ENCODE data around the gene MTERF4. TPM values are rescaled to one million over a fixed set of nuclear protein-coding genes. Genes with fewer than 3 reads are reported as not detected.

Gene MTERF4
- total RNA-seq, 2 donors from 2014 or later, result 24.6 to 39.4 TPM

DNA sequence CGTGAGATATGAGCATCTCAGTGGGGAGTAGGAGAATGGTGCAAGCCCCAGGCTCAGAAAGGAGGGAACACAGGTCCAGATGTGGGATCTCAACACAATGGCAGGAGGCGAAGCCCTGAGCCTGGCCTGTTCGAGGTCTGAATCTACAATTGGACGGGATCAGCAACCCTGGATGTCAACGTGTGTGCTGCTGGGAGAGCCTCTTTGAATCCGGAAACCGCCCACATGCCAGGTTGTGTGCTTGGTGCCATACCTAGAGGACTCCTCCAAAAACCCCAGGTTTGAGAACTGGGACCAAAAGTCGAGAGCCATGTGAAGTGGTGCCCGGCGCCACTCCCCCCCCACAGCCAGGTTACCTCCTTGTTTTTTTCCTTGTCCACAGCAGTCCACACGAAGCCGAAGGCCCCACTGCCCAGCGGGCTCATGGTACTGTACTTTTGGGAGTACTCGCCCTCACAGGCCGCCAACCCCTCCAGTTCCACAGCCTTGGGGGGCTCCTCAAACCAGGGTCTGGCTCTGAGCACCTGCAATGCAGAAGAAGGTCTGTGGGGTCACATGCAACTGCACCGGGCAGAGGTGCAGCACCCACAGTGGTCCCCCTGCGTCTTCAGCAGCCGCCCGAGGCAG is 20.4 kb upstream of the MTERF4 start:
- ATAC-seq (ENCODE audit: insufficient number of reproducible peaks, low FRiP score, low read depth) (no peak), DNase-seq (ENCODE audit: low spot score) (no peak)
- no peak overlapping the region for H3K27ac ChIP-seq
- TF ChIP-seq, protein P1, sequence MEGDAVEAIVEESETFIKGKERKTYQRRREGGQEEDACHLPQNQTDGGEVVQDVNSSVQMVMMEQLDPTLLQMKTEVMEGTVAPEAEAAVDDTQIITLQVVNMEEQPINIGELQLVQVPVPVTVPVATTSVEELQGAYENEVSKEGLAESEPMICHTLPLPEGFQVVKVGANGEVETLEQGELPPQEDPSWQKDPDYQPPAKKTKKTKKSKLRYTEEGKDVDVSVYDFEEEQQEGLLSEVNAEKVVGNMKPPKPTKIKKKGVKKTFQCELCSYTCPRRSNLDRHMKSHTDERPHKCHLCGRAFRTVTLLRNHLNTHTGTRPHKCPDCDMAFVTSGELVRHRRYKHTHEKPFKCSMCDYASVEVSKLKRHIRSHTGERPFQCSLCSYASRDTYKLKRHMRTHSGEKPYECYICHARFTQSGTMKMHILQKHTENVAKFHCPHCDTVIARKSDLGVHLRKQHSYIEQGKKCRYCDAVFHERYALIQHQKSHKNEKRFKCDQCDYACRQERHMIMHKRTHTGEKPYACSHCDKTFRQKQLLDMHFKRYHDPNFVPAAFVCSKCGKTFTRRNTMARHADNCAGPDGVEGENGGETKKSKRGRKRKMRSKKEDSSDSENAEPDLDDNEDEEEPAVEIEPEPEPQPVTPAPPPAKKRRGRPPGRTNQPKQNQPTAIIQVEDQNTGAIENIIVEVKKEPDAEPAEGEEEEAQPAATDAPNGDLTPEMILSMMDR (IDR thresholded peaks at IDR 0.05), result no peak
- no peaks in the 10 kb centered on the region for H3K4me1 ChIP-seq (ENCODE audit: control insufficient read depth in 1 of 2, low read depth in 2 of 2)
- H3K36me3 ChIP-seq, result no peaks in the 10 kb centered on the region
- H3K27me3 ChIP-seq (replicated peaks; ENCODE audit: insufficient read depth), result no peaks in the 10 kb centered on the region
- H3K9me3 ChIP-seq, result no peaks in the 10 kb centered on the region
- no peak overlapping the region for H3K4me3 ChIP-seq

DNA sequence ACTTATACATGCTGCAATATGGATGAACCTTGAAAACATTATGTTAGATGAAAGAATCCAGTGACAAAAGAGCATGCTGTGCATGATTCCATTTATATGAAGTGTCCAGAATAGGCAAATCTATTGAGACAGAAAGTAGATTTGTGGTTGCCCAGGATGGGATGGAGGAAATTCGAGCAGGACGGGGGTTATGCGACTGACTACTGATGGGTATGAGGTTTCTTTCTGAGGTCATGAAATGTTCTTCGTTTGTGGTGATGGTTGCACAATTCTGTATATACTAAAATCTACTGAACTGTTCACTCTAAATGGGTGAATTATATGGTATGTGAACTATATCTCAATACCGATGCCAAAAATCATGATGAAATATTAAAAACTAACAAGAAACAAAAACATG is 18.9 kb upstream of the MTERF4 start:
- TF ChIP-seq, protein P1 (IDR thresholded peaks at IDR 0.05), result no peak
- Histone ChIP-seq H3K9me3 (no peaks in the 10 kb centered on the region), H3K27ac (no peak overlapping the region), H3K36me3 (no peaks in the 10 kb centered on the region), H3K4me1 (ENCODE audit: control insufficient read depth in 1 of 2, low read depth in 2 of 2) (no peaks in the 10 kb centered on the region), H3K27me3 (replicated peaks; ENCODE audit: insufficient read depth) (no peaks in the 10 kb centered on the region), H3K4me3 (no peak overlapping the region)
- ATAC-seq (ENCODE audit: insufficient number of reproducible peaks, low FRiP score, low read depth), result no peak
- no peak for DNase-seq (ENCODE audit: low spot score)

DNA sequence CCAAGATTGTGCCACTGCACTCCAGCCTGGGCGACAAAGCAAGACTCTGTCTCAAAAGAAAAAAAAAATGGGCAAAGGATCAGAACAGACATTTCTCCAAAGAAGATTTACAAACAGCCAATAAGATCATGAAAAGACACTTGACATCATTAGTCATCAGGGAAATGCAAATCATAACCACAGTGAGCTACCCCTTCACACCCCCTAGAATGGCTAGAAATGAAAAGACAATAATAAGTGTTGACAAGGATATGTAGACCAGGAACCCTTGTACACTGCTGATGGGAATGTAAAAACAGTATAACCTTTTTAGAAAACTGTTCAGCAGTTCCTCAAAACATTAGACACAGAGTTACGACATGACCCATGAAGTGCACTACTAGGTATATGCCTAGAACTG is 18.4 kb upstream of the MTERF4 start:
- TF ChIP-seq, protein P1 (IDR thresholded peaks at IDR 0.05), result no peak
- no peaks in the 10 kb centered on the region for H3K4me1 ChIP-seq (ENCODE audit: control insufficient read depth in 1 of 2, low read depth in 2 of 2)
- no peaks in the 10 kb centered on the region for H3K36me3 ChIP-seq
- no peak overlapping the region for H3K4me3 ChIP-seq
- no peaks in the 10 kb centered on the region for H3K9me3 ChIP-seq
- no peaks in the 10 kb centered on the region for H3K27me3 ChIP-seq (replicated peaks; ENCODE audit: insufficient read depth)
- ATAC-seq (ENCODE audit: insufficient number of reproducible peaks, low FRiP score, low read depth) (no peak), DNase-seq (ENCODE audit: low spot score) (no peak)
- no peak overlapping the region for H3K27ac ChIP-seq

DNA sequence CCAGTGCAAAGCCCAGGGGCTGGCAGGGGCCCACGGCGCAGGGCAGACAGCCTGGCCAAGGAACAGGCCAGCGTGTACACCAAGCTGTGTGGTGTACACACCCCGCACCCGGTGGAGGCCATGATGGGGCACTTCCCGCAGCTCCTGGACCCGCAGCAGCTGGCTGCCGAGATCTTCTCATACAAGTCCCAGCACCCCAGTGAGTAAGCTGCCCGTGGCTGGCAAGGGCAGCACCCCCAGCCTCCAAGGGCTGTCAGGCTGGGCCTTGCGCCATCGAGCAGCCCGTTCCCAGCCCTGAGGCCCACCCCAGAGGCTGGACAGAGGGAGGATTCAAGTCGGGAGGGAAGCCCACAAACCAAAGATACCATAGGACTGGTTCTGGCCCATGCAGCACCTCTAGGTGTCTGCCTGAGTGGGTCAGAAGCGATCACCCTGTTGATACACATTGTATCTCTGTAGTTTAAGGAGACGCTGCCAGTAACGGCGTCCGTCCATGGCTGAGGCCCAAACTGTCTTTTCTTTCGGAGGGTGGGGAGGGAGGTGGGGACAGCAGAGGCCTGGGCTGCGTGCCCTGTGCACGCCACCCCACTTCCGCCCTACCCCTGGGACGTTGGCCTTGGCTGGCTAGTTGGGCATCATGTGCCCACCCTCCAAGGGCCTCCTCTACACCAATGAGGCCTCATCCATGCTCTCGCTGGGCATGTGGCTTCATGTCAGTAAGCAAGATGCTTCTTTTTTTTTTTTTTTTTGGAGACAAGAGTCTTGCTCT is 16.8 kb upstream of the MTERF4 start:
- no peaks in the 10 kb centered on the region for H3K9me3 ChIP-seq
- H3K4me3 ChIP-seq, result no peak overlapping the region
- no peak for ATAC-seq (ENCODE audit: insufficient number of reproducible peaks, low FRiP score, low read depth)
- TF ChIP-seq, protein P1 (IDR thresholded peaks at IDR 0.05), result no peak
- no peak overlapping the region for H3K27ac ChIP-seq
- no peaks in the 10 kb centered on the region for H3K4me1 ChIP-seq (ENCODE audit: control insufficient read depth in 1 of 2, low read depth in 2 of 2)
- no peaks in the 10 kb centered on the region for H3K36me3 ChIP-seq
- H3K27me3 ChIP-seq (replicated peaks; ENCODE audit: insufficient read depth), result no peaks in the 10 kb centered on the region
- DNase-seq (ENCODE audit: low spot score), result no peak

DNA sequence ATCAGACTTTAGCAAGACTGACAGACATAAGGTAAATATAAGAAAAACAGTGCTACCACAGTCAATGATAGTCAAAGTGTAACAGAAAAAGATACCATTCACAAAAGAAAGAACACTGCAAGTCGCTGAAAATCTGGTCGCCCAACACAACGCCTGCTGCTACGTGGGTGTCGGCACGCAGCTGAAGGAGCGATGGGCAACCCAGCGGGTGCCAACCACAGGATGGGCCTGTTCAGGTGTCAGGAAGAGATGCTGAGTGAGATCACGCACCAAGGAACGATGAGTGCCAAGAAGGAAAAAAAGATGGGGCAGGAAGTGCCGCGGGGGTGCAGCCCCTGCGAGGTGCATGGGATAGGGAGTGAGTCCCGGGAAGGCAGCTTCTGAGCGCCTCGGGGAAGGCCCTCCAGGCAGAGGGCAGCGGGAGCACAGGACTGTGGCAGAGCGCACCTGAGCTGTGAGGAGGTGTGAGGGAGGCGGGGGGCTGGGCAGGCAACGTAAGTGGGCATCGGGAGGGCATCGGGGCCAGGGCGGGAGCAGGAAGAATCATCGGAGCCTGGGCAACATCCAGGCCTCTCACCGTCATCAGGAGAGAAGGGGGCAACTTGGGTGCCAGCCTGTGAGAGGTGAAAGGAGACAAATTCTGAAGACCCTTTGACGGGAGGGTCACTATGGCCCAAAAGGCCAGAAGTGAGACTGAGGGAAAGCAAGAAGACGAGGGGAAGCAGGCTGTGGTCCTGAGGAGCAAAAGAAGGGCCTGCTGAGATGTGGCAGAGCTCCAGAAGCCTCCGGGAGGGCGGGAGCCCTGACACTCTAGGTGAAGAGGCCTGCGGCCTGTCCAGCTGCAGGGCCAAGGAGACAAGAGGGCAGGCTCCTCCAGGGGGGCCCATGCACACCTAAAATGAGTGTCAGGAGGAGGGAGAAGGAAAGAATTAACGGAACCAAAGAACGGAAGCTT is 14.8 kb upstream of the MTERF4 start:
- no peaks in the 10 kb centered on the region for H3K4me1 ChIP-seq (ENCODE audit: control insufficient read depth in 1 of 2, low read depth in 2 of 2)
- DNase-seq (ENCODE audit: low spot score), result no peak
- TF ChIP-seq, protein P1 (IDR thresholded peaks at IDR 0.05), result no peak
- ATAC-seq (ENCODE audit: insufficient number of reproducible peaks, low FRiP score, low read depth), result no peak
- no peaks in the 10 kb centered on the region for H3K9me3 ChIP-seq
- no peak overlapping the region for H3K27ac ChIP-seq
- H3K36me3 ChIP-seq, result no peaks in the 10 kb centered on the region
- H3K27me3 ChIP-seq (replicated peaks; ENCODE audit: insufficient read depth), result no peaks in the 10 kb centered on the region
- no peak overlapping the region for H3K4me3 ChIP-seq

Data from thoracic aorta (tissue), 2 donors.